Measurements from ENCODE around the gene PRR23E.

DNA sequence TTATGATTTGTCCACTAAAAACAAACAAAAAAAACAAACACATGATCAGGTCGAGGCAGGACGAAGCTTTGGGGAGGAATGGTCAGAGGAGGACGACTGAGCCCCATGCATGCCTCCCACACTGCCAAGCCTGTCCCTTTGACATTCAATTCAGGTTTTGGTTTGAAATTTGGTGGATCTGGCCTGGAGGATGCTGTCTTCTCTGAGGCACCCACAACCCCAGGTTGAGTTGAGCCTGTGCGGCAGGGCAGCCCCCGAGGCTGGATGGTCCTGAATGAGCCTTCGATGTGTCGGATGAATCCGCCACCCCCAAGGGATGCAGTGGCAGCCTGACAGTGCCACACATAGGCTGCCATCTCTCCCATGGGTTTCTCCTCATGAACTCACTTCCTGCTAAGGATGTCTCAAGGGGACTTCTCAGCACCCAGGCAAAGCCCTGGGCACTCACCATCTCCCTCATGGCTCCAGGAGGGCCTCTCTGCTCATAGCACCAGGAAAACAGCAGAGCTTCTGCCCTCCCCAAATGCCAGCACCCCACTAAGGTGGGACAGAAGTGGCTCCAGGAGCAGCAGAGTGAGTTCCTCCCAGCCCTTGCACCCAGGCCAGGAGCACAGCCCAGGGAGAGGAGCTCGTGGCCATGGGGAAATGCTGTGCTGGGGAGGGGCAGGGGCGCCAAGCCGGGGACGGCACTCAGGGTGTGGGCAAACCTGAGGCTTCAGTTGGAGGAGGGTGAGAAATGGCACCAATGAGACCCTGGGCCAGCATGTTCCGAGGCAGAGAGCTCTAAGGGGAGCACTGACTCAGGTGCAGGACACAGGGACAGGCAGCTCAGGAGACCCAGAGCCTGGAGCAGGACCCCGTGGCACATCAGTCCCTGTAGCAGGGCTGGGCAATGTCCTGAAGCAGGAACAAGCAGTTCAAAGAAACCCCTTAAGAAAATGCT lies 18.5 kb downstream of the PRR23E start:
- TF ChIP-seq, protein P1, sequence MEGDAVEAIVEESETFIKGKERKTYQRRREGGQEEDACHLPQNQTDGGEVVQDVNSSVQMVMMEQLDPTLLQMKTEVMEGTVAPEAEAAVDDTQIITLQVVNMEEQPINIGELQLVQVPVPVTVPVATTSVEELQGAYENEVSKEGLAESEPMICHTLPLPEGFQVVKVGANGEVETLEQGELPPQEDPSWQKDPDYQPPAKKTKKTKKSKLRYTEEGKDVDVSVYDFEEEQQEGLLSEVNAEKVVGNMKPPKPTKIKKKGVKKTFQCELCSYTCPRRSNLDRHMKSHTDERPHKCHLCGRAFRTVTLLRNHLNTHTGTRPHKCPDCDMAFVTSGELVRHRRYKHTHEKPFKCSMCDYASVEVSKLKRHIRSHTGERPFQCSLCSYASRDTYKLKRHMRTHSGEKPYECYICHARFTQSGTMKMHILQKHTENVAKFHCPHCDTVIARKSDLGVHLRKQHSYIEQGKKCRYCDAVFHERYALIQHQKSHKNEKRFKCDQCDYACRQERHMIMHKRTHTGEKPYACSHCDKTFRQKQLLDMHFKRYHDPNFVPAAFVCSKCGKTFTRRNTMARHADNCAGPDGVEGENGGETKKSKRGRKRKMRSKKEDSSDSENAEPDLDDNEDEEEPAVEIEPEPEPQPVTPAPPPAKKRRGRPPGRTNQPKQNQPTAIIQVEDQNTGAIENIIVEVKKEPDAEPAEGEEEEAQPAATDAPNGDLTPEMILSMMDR (IDR thresholded peaks at IDR 0.05) = no peak
- no peak for TF ChIP-seq POLR2A (IDR thresholded peaks at IDR 0.05)
